Esophagus muscularis mucosa (tissue), 4 donors: ENCODE results near the gene SPARC.

Experiments
- EP300 ChIP-seq: sonication (generic); formaldehyde crosslinking; IDR thresholded peaks from one replicate; pipeline ENCODE4 v1.6.1; 2017; ENCODE audit warnings: antibody characterized with exemption
- POLR2A ChIP-seq: fragments of 450-650 bp; IDR thresholded peaks from one replicate; pipeline ENCODE4 v1.6.1; 2017; ENCODE audit warnings: antibody characterized with exemption, moderate library complexity, mild to moderate bottlenecking, low read depth
- POLR2AphosphoS5 ChIP-seq, 2 donors: sonication (generic); formaldehyde crosslinking; IDR thresholded peaks; one replicate each; pipeline ENCODE4 v1.6.1; 2017; ENCODE audit warnings: antibody characterized with exemption in 2 of 2
- TF ChIP-seq, protein P1 (sequence below), 3 experiments: fragments of 200-600 bp in 2 of 3; fragments of 450-650 bp in 1 of 3; sonication (generic) in 2 of 3; IDR thresholded peaks; one replicate each; pipeline ENCODE4 v1.5.1; 2017 to 2019; ENCODE audit warnings: antibody characterized with exemption in 3 of 3, mild to moderate bottlenecking in 2 of 3, moderate library complexity in 1 of 3

DNA sequence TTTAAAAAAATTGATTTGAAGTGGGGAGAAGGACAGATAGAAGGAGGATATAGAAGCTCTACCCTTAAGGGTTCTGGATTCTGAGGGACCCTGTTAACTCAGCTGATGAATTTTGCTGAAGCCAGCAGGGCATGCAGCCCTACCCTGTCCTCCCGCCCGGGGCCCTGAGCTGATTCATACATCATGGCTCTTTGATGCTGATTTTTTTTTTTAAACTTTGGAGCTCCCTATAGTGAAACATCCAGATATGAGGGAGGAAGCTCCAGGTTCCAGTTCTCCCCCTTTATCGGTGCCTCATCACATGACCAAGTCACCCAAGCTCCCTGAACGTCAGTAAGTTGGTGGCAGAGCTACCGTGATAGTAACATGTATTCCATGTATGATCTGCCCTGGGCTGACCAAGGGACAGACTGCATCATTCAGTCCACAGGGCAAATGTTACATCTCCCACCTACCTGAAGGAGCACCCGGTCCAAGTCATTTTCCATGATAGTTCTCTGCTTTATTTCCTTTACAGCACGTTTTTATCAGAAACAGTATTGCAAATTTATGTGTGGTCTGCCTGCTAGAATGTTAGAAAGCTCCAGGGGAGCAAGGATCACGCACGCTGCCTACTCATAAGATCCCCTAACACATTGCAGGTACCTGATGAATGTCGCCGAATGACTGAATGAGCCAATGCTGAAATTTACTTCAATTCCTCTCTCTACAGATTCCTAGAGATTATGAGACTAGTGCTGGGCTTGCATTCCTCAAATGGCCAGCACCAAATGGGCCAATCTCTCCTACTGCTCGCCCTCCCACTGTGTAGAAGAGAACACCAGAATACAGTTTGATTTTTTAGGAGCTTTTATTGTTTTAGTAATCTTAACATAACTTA is 25.9 kb downstream of the SPARC start:
- TF ChIP-seq POLR2A: no peak
- TF ChIP-seq, protein P1, sequence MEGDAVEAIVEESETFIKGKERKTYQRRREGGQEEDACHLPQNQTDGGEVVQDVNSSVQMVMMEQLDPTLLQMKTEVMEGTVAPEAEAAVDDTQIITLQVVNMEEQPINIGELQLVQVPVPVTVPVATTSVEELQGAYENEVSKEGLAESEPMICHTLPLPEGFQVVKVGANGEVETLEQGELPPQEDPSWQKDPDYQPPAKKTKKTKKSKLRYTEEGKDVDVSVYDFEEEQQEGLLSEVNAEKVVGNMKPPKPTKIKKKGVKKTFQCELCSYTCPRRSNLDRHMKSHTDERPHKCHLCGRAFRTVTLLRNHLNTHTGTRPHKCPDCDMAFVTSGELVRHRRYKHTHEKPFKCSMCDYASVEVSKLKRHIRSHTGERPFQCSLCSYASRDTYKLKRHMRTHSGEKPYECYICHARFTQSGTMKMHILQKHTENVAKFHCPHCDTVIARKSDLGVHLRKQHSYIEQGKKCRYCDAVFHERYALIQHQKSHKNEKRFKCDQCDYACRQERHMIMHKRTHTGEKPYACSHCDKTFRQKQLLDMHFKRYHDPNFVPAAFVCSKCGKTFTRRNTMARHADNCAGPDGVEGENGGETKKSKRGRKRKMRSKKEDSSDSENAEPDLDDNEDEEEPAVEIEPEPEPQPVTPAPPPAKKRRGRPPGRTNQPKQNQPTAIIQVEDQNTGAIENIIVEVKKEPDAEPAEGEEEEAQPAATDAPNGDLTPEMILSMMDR (IDR thresholded peaks at IDR 0.05): no peak
- no peak for TF ChIP-seq POLR2AphosphoS5 (IDR thresholded peaks at IDR 0.05)
- no peak for TF ChIP-seq EP300
